Osteoblast (primary cell): Measurements from ENCODE around the gene SMO. TPM values are rescaled to one million over a fixed set of nuclear protein-coding genes. Genes with fewer than 3 reads are reported as not detected.

Experiments
- DNase-seq: peaks from one replicate; pipeline ENCODE4 v3.0.0; 2011; ENCODE audit warnings: low spot score, mixed read lengths; ENCODE audit not compliant: insufficient read length; ENCODE audit errors: missing footprints
- H2AFZ ChIP-seq: 2 replicates; pipeline ENCODE4 v1.6.0; 2011; ENCODE audit warnings: mild to moderate bottlenecking, low read length
- H3K27ac ChIP-seq: 2 replicates; pipeline ENCODE4 v1.5.1; 2011; ENCODE audit warnings: mild to moderate bottlenecking, low read depth, low read length, moderate library complexity
- H3K27me3 ChIP-seq: 2 replicates; pipeline ENCODE4 v1.6.0; 2012; ENCODE audit warnings: mild to moderate bottlenecking, control low read depth, inconsistent platforms, low read length, moderate library complexity; ENCODE audit not compliant: insufficient read depth
- H3K36me3 ChIP-seq: 2 replicates; pipeline ENCODE4 v1.5.1; 2011; ENCODE audit warnings: mild to moderate bottlenecking, low read length, control low read depth, moderate library complexity; ENCODE audit not compliant: insufficient read depth
- H3K4me1 ChIP-seq: 2 replicates; pipeline ENCODE4 v1.5.1; 2011; ENCODE audit warnings: mild to moderate bottlenecking, low read length, control low read depth, moderate library complexity; ENCODE audit not compliant: insufficient read depth
- H3K4me2 ChIP-seq: 2 replicates; pipeline ENCODE4 v1.6.0; 2011; ENCODE audit warnings: mild to moderate bottlenecking, low read length; ENCODE audit not compliant: insufficient read depth
- H3K4me3 ChIP-seq: fragments of 200-600 bp; sonication (generic); 3 replicates; pipeline ENCODE4 v1.5.1; 2012; ENCODE audit warnings: mild to moderate bottlenecking, low read length, inconsistent platforms; ENCODE audit not compliant: insufficient read depth
- H3K79me2 ChIP-seq: 2 replicates; pipeline ENCODE4 v1.6.0; 2012; ENCODE audit warnings: mild to moderate bottlenecking, low read length, control low read depth, inconsistent platforms; ENCODE audit not compliant: insufficient read depth
- H3K9me3 ChIP-seq: 2 replicates; pipeline ENCODE4 v1.5.1; 2011; ENCODE audit warnings: low read depth, low read length, control low read depth
- H4K20me1 ChIP-seq: 2 replicates; pipeline ENCODE4 v1.6.0; 2012; ENCODE audit warnings: mild to moderate bottlenecking, low read length, control low read depth; ENCODE audit not compliant: insufficient read depth
- CTCF ChIP-seq: IDR thresholded peaks from 2 replicates; pipeline ENCODE4 v1.5.1; 2011; ENCODE audit warnings: mild to moderate bottlenecking, low read depth, low read length, moderate library complexity; ENCODE audit errors: extremely low read depth
- total RNA-seq: library from RNA; depleted of rRNA; stranded (reverse); fragments of >200 nt; gene quantifications from 2 replicates; pipeline ENCODE4 v1.2.3, GENCODE V29; 2012

Gene SMO
- total RNA-seq, 1 donor, result 19.9 TPM

DNA sequence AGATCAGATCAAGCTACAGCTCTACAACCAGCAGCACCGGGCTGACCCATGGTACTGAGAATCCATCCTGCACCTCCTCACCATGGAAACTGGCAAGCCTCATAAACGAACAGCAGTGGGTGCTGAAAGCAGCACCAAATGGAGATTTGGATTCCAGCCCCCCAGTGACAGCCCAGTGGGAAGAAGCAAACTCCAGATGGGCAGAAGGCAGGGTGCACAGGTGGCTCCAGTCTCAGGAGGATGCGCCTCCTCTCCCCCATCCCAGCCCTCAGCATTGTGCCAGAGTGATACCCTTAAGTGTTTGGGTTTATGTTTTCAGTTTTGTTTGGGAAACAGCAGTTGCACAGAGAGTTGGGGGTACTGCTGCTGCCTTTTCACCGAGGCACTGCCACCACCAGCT, 20.6 kb upstream of the SMO start:
- DNase-seq, result peak; percentile 23
- Histone ChIP-seq H3K79me2 (no peaks in the 10 kb centered on the region), H3K4me1 (peaks cover 6% of the 10 kb centered on the region)

DNA sequence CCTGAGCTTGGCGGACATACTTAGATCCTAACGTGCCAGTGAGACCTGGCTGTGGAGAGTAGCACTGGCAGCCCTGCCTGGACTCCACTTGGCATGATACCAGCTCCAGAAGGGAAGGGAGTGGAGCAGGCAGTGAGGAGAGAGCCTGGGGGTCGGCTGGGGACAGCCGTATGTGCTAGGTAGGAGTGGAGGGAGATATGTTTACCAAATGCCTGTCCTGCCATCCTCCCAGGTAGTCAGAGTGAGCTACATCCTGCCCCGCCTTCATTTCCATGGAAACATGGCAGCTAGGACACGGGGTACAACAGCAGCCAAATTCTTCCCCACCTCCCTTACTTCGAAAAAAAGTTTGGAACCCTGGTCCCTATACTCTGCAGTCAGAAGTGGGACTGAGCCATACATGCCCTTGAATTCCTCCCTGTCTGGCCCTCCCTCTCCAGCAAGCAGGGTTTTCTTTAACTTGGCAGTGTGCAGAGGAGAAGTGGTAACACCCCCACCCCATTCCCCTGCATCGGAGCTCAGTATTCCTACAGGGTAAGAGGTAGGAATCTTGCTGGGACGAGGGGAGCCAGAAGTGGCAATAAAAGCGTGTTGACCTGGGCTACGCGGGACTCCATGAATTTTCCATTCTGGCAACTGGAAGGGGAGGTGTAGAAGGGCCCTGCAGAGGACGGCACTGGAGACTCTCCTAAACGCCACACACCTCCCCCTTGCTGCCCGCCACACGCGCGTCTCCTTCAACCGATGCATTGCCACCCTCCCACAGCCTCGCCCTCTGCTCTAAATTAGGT, 20.0 kb upstream of the SMO start:
- H3K79me2 ChIP-seq, result no peaks in the 10 kb centered on the region
- DNase-seq, result peak; percentile 80
- peak overlapping the region; percentile 71 for H3K4me3 ChIP-seq
- H3K4me2 ChIP-seq, result peak overlapping the region; percentile 81
- H4K20me1 ChIP-seq, result no peaks in the 10 kb centered on the region
- no peaks in the 10 kb centered on the region for H3K36me3 ChIP-seq
- no peak overlapping the region for H3K27ac ChIP-seq
- H3K27me3 ChIP-seq, result peaks cover 17% of the 10 kb centered on the region
- H3K9me3 ChIP-seq, result no peaks in the 10 kb centered on the region
- no peak overlapping the region for H2AFZ ChIP-seq
- H3K4me1 ChIP-seq, result peaks cover 6% of the 10 kb centered on the region
- no peak for TF ChIP-seq CTCF

More for the DNA sequence above, 20.6 kb upstream of the SMO start:
- no peak overlapping the region for H2AFZ ChIP-seq
- no peak overlapping the region for H3K4me2 ChIP-seq
- no peaks in the 10 kb centered on the region for H3K36me3 ChIP-seq
- no peak for TF ChIP-seq CTCF
- H3K27me3 ChIP-seq, result peaks cover 20% of the 10 kb centered on the region
- no peak overlapping the region for H3K27ac ChIP-seq
- no peaks in the 10 kb centered on the region for H4K20me1 ChIP-seq
- no peaks in the 10 kb centered on the region for H3K9me3 ChIP-seq
- no peak overlapping the region for H3K4me3 ChIP-seq

- peak; percentile 90 for DNase-seq
- H3K4me2 ChIP-seq, result peak overlapping the region; percentile 81
- H3K27me3 ChIP-seq, result peaks cover 18% of the 10 kb centered on the region
- H3K79me2 ChIP-seq, result no peaks in the 10 kb centered on the region
- H3K4me1 ChIP-seq, result peaks cover 6% of the 10 kb centered on the region
- no peaks in the 10 kb centered on the region for H3K36me3 ChIP-seq
- TF ChIP-seq CTCF, result no peak
- peak overlapping the region; percentile 81 for H2AFZ ChIP-seq
- H3K9me3 ChIP-seq, result no peaks in the 10 kb centered on the region
- H3K4me3 ChIP-seq, result peak overlapping the region; percentile 71
- H4K20me1 ChIP-seq, result no peaks in the 10 kb centered on the region
- no peak overlapping the region for H3K27ac ChIP-seq
These were observed 19.2 kb upstream of the SMO start for GRCh38 chr7:129169171-129169671.

DNA sequence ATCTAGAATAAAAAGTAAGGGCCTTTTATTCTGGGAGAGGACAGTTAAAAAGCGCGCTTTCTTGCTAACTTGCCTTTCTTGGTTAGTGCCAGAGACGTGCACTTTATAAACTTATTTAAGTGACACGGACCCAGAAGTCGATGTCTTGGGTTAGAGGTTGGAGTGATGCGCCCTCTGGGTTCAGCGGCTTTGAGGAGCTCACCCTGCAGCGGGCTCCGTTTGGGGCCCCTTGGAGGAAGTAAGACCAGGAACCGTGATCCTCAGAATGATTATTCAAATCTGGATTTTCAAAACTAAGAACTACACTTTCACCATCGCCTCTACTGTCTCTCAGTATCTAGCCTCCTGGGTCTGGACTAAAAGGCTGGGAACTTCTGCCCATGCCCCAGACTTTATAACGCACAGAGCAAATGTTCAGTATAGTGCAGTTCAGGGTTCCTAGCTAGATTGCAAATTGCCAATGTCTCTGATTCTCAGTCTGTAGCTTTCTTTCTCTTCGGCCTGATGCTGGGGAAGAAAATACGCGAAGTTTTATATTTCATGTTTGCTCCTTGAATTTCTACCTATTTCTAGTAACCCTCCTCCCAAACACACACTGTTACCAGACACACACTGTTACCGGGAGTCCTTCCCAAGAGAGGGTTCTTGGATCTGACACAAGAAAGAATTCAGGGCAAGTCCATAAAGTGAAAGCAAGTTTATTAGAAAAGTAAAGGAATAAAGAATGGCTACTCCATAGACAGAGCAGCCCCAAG, 18.6 kb upstream of the SMO start:
- Histone ChIP-seq H3K27me3 (peaks cover 22% of the 10 kb centered on the region), H3K79me2 (no peaks in the 10 kb centered on the region), H3K36me3 (no peaks in the 10 kb centered on the region), H3K4me1 (peaks cover 6% of the 10 kb centered on the region), H3K4me2 (peak overlapping the region; percentile 81), H4K20me1 (no peaks in the 10 kb centered on the region), H3K9me3 (no peaks in the 10 kb centered on the region), H2AFZ (peak overlapping the region; percentile 81), H3K27ac (no peak overlapping the region), H3K4me3 (peak overlapping the region; percentile 71)
- DNase-seq, result peak; percentile 43
- TF ChIP-seq CTCF, result no peak
